ENCODE measurements around the gene SLC25A1. TPM values are rescaled to one million over a fixed set of nuclear protein-coding genes. Genes with fewer than 3 reads are reported as not detected.

SLC25A1 gene
- 47.6 and 54.8 TPM in 2 replicates for total RNA-seq (2014; rRNA removed; shearing (Covaris generic))
- 91.3 and 93.0 TPM in 2 replicates for polyA plus RNA-seq (2015; cell fraction: cytosol; rRNA removed)
- polyA plus RNA-seq (2015; cell fraction: nucleus; rRNA removed): 39.5 and 83.6 TPM in 2 replicates

DNA sequence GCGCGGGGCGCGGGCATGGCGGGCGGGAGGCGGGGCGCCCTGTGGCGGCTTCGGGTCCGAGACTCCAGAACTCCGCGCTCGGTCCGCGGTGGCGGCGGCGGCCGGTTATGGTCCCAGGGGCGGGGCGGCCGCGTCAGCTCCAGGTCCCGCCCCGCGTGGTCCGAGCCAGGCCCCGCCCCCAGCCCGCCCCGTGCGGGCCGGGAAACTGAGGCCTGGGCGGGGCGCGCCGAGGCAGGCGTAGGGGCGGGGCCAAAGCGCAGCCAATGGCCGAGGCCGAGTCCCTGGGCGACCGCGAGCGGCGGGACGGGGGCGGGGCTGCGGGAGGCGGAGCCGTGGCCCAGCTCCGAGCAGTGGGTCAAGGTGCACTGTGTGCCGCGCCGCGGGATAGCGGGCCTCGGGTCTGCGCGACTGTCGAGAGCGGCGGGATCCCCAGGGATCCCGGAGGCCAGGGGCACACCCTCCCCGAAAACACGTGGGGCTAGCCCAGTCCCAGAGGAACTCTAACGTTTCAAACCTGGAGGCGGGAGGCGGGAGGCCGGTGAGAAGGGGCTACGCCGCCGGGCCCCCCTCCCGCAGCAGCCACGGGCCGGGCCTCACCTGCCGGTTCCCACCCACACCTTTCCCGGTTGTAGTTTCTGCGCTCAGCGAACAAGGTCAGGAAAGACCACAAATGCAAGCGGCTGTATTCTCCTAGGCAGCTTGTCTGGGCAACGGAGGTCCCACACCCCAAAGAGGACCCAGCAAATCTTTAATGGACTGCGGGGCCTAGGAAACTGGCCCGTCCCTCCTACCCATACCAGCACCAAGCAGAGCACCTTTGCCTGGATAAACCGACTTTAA lies at the start of gene SLC25A1:
TSS of gene SLC25A1 (minus strand) at position 80 of the 840 bp plus-strand sequence. CDS start at position 17, 63 bp downstream.
- in situ Hi-C loops (cut with HindIII; ENCODE audit: low pct_unique_long_range_greater_than_20kb, low sequenced_read_pairs): no loop called here
- DNase-seq (ENCODE audit: low read depth, low spot score): peak; percentile 92

DNA sequence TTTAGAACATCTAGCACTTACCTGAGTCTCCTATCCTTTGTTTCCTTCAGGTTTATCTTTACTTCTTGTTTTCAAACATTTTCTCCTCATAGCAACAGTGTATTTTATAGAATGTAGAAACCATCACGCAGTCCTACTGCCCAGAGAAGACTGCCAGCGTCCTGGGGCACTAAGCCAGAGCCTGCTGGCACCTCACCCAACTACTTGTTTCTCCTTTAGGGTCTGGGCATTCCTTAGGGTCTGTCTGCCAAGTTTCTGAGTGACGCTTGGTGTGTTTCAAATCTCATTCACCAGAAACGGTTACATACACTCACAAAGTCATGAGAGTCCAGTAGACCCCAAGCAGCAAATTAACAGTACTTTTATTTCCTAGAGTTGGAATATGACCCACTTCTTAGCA lies 49.6 kb upstream of the SLC25A1 start:
- no peak for DNase-seq (ENCODE audit: low read depth, low spot score)
- in situ Hi-C loops (cut with HindIII; ENCODE audit: low pct_unique_long_range_greater_than_20kb, low sequenced_read_pairs): no loop called here

DNA sequence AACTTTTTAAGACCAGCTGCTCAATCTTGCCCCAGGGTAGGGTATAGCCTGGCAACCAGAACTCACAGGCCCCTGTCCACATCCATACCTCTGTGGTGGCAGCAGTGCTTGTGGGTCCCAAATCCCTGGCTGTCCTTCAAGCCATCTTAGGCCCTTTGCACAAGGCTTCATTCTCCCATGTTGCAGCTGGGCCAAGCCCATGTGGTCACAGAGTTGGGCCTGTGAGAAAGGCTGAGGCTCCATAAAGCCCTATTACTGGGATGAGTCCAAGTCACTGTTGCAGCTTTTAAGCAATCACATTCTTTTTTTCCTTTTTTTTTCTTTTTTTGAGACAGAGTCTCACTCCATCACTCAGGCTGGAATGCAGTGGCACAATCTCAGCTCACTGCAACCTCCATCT lies 47.9 kb upstream of the SLC25A1 start:
- no peak for DNase-seq (ENCODE audit: low read depth, low spot score)
- in situ Hi-C loops (cut with HindIII; ENCODE audit: low pct_unique_long_range_greater_than_20kb, low sequenced_read_pairs): no loop called here

DNA sequence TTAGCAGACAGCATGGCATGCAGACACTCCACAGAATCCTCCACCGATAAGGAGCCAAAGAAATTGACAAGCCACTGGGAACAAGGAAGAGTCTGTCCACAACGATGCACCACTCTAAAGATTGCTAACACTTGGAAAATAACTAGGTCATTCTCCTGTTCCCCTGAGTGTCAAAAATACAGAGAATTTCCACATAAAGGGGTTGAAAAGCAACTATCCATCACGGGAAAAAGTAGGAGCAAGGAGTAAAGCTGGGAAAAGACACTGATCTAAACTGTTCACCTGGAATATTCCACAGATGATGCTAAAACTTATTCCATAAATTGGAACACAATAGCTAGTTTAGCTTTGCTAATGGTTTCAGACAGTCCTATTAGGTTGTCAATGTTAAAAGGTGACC lies 47.0 kb upstream of the SLC25A1 start:
- in situ Hi-C loops (cut with HindIII; ENCODE audit: low pct_unique_long_range_greater_than_20kb, low sequenced_read_pairs): no loop called here
- DNase-seq (ENCODE audit: low read depth, low spot score): no peak

DNA sequence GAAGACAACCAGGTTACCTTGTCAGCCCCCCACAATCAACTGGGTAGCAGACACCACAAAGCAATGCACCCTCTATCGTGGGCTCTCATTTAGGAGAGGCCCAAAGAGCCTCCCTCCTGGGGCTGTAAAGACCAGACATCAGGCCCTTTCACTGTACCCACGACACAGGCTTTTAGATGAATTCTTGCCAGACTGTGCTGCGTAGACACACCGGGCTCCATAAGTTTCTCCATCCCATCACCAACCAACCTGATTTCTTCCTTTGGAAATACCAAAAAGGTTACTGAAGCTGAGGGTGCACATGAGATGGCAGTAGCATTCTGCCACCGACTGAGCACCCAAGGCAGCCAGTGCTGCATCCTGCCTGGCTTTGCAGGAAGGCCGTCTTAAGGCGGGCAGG lies 46.4 kb upstream of the SLC25A1 start:
- no peak for DNase-seq (ENCODE audit: low read depth, low spot score)
- in situ Hi-C loops (cut with HindIII; ENCODE audit: low pct_unique_long_range_greater_than_20kb, low sequenced_read_pairs): no loop called here

DNA sequence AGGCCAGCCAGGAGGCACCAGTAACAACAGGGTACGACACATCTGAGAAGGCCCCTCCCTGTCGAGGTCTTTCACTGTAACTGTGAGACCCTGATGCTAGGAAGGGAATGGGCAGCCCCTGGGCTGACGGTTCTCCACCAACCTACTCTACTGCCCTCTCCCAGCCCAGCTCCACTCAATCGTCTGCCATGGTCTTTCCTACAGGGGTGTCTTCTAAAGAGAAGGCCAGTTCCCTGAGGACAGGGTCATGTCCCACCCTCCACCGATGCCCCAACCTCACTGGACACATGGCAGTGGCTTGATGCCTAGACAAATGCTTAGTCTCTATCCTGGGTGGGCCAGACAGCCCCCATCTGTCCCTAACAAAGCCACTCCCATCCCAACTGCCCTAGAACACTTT lies 46.0 kb upstream of the SLC25A1 start:
- in situ Hi-C loops (cut with HindIII; ENCODE audit: low pct_unique_long_range_greater_than_20kb, low sequenced_read_pairs): no loop called here
- DNase-seq (ENCODE audit: low read depth, low spot score): no peak

DNA sequence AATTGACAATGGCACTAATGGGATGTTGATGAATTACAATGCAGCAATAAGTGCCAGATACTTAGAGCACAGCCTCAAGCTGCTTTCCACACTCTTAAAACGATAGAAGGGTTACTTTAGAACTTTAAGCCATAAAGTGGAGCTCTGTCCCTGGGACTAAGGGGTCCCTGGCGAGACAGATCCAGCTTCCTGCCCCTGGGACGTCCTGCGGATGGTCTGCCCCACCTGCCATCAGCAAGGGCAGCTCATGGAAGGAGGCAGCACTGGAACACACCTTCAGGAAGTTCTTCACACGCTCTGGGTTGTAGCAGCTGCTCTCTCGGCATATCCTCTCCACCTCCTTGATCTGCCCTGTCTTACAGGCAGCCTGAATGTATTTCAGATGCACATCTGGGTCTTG lies 45.1 kb upstream of the SLC25A1 start:
- no peak for DNase-seq (ENCODE audit: low read depth, low spot score)
- in situ Hi-C loops (cut with HindIII; ENCODE audit: low pct_unique_long_range_greater_than_20kb, low sequenced_read_pairs): no loop called here

DNA sequence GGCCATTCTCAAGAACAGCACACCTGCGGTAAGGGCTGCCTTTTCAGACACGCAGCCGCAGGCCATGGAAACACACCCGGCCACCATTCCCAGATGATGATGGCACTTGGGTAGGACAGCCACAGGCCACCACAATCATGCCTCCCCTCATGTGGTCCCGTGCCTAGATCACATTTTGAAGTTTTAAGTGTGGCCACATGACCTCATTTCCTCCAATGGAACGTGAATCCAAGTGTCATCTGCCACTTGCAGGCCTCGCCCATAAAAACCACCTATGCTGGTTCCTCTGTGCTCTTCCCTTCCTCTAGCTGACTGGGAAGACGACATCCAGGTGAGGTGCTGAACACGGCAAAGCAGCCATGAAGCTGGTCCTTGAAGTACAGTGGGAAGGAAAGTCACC lies 44.6 kb upstream of the SLC25A1 start:
- DNase-seq (ENCODE audit: low read depth, low spot score): no peak
- in situ Hi-C loops (cut with HindIII; ENCODE audit: low pct_unique_long_range_greater_than_20kb, low sequenced_read_pairs): no loop called here

DNA sequence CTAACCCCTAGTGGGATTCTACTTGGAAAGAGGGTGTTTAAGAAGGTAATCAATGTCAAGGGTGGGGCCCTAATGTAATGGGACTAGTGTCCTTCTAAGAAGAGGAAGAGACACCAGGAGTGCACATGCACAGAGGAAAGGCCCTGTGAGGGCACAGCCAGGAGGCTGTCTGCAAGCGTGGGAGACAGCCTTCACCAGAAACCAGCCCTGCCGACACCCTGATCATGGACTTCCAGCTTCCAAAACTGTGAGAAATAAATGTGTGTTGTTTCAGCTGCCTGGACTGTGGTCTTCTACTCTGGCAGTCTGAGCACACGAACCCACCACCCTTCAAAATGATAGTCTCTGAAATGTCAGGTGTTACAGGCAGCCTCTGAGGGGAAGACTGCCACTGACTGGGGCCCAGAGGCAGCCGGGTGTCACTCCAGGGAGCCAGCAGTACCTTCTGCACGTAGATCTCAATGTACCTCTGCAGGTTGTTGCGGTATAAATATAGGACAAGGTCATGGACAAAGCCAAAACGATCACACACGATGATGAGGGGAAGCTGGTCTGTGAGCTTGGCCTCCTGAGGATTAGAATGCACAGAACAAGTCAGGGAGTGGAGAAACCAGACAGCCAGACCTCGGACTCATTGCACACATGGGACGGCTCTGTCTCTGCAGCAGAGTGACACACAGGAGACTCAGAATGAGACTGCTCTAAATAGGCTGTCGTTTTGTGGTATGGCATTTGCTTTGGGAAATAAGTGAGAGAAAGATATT lies 43.9 kb upstream of the SLC25A1 start:
- in situ Hi-C loops (cut with HindIII; ENCODE audit: low pct_unique_long_range_greater_than_20kb, low sequenced_read_pairs): no loop called here
- DNase-seq (ENCODE audit: low read depth, low spot score): no peak

DNA sequence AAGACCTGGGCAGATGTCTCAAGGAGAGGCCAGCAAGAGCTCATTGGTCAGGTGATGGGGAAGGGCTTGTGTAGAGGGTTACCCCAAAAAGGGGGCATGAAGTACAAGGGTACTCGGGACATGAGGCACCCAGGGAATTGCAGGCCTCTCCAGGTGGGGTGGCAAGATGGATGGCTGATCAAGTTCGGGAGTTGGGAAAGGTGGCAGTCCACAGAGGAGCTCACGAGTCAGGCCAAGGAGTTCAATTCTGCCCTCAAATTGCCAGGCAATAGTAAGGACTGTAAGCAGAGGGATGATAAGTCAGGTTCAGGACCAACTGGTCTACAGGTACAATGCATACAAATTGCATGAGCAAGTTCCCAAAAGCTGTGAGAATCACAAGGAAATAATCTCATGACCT lies 42.3 kb upstream of the SLC25A1 start:
- in situ Hi-C loops (cut with HindIII; ENCODE audit: low pct_unique_long_range_greater_than_20kb, low sequenced_read_pairs): no loop called here
- DNase-seq (ENCODE audit: low read depth, low spot score): no peak

DNA sequence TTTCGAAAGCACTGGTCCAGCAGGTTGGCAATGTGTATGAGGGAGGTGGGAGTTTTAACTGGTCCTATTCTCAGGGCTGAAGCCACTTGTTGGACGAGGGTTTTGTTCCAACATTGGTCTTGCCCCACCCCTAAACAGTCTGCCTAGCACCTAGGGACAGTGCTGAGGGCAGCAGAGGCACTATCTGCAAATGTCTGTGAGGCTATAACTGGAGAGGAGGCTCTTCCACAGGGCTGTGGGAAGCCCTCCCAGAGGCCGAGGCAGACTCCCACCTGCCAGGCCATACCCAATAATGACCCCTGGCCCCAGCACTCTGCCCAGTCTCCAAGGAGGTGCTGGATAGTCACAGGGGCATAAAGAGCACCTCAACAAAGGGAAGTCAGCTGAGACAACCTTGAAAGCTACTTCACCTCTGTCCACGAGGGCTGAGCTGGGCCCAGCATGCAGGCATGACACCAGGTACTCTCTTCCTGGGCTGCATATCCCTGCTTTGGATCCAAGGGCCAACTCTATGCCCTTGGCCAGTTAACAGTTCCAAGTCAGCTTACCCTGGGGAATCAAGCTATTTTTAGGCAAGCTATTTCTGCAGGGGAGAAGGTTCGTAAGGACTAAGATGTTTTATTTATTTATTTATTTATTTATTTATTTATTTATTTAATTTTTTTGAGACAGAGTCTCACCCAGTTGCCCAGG lies 40.2 kb upstream of the SLC25A1 start:
- no peak for DNase-seq (ENCODE audit: low read depth, low spot score)
- in situ Hi-C loops (cut with HindIII; ENCODE audit: low pct_unique_long_range_greater_than_20kb, low sequenced_read_pairs): no loop called here

DNA sequence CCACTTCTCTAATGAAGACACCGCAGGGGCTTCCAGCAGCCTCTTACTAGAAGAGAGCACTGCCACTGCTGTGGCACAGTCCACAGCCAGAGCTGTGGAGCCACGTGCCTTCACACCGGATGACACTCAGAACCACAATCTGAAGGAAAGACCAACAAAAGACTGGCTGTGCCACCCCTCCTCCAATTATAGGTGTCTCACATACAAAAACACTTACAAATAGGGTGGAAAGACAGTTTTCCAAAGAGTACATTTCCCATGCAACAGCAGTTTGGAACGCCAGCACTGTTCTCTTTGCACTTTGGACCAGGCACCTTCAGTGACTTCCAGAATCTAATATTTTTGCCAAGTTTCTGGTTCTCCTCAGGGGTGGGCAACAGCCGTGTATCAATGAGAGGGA lies 38.0 kb upstream of the SLC25A1 start:
- in situ Hi-C loops (cut with HindIII; ENCODE audit: low pct_unique_long_range_greater_than_20kb, low sequenced_read_pairs): no loop called here

DNA sequence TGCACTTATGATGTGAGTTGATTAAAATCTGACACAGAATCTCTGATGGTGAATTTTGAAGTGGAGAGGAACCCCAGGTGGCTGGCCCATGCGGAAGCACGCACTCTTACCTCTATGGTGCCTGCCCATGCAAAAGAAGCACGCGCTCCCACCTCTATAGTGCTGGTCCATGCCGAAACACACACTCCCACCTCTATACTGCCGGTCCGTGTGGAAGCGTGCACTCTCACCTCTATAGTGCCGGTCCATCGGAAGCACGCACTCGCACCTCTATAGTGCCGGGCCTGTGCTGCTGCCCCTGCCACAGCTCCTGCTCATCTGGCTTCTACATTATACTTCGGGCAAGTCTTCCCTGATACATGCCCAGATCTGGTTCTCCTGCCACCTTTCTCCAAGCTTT lies 36.8 kb upstream of the SLC25A1 start:
- in situ Hi-C loops (cut with HindIII; ENCODE audit: low pct_unique_long_range_greater_than_20kb, low sequenced_read_pairs): no loop called here
- DNase-seq (ENCODE audit: low read depth, low spot score): no peak

More for the DNA sequence above, 38.0 kb upstream of the SLC25A1 start:
- DNase-seq (ENCODE audit: low read depth, low spot score): no peak

DNA sequence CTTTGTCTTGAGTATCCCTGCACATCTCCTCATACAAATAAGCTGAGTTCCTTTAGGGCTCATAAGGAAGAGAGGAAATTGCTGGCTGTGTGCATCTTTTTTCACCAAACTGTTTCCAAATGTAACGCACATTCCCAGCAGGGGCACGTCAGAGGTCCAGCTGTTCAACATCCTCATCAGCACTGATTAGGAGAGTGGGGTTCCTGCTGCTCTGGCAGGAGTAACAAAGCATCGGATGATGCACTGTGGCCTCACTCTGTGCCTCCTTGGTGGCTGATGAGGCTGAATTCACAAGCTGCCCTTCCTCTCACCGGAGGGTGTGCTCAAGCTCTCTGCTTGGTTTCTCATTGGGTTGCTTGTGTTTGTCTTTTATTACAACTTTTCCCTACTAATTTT lies 35.5 kb upstream of the SLC25A1 start:
- no peak for DNase-seq (ENCODE audit: low read depth, low spot score)
- in situ Hi-C loops (cut with HindIII; ENCODE audit: low pct_unique_long_range_greater_than_20kb, low sequenced_read_pairs): no loop called here

DNA sequence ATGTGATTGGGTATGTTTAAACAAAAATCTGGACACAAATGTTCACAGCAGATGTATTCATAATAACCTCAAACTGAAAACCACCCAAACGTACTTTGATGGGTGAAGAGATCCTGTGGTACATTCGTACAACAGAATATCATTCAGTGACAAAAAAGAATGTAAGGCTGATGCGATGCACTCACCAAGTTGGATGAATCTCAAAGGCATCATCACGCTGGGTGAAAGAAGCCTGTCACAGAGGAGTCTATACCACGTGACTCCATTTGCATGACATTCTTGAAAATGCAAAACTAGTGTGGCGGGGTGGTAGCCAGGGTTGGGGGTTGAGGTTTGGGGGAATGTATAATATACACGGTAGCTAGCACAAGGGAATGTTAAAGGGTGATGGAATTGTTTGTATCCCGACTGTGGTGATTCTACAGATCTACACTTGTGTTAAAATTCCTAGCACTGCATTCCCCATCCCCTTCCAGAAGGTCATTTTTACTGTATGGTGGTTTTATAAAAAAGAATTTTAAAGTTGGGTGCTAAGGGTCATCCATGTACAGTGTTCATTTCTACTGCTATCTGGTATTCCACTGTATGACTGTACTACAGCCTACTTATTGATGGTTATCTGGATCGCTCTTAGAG lies 35.0 kb upstream of the SLC25A1 start:
- DNase-seq (ENCODE audit: low read depth, low spot score): no peak
- in situ Hi-C loops (cut with HindIII; ENCODE audit: low pct_unique_long_range_greater_than_20kb, low sequenced_read_pairs): no loop called here

DNA sequence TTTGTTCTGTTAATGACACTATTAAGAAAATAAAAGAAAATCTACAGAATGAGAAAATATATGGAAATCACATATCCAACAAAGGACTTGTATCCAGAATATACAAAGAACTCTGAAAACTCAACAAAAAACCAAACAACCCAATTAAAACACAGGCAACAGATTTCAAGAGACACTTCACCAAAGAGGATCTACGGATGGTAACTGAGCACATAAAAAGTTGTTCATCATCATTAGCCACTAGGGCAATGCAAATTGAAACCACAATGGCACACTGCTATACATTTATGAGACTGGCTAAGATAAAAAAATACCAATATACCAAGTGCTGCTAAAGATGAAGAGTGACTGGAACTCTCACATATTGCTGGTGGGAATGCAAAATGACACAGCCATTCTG lies 34.5 kb upstream of the SLC25A1 start:
- in situ Hi-C loops (cut with HindIII; ENCODE audit: low pct_unique_long_range_greater_than_20kb, low sequenced_read_pairs): no loop called here
- DNase-seq (ENCODE audit: low read depth, low spot score): no peak

DNA sequence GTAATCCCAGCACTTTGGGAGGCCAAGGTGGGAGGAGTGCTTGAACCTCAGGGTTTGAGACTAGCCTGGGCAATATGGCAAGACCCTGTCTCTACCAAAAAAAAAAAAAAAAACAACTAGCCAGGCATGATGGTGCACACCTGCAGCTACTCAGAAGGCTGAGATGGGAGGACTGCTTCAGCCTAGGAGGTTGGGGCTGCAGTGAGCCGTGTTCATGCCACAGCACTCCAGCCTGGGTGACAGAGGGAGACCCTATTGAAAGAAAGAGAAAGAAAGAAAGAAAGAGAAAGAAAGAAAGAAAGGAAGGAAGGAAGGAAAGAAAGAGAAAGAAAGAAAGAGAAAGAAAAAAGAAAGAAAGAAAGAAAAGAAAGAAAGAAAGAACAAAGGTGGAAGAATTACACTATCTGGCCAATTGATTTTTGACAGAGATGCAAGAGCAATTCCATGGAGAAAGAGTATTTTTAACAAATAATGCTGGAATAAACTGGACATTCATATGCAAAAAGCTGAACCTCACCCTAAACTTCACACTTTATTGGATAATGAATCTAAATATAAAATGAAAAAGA lies 33.9 kb upstream of the SLC25A1 start:
- DNase-seq (ENCODE audit: low read depth, low spot score): no peak
- in situ Hi-C loops (cut with HindIII; ENCODE audit: low pct_unique_long_range_greater_than_20kb, low sequenced_read_pairs): no loop called here
